GM12875 (cell line): ENCODE data around the gene SVIL.
"Not testable (repeated sequence)": the region's sequence is repeated elsewhere in the genome, so short reads cannot be mapped to it uniquely, and the experiment has no call there.

Experiments used
- H3K4me3 ChIP-seq: one replicate; pipeline ENCODE4 v1.5.1; 2011; ENCODE audit warnings: low read depth, low read length, control low read depth
- TF ChIP-seq, protein P1 (sequence below): IDR thresholded peaks from 2 replicates; pipeline ENCODE4 v1.5.1; 2011; ENCODE audit warnings: low read depth, mild to moderate bottlenecking, control low read depth, inconsistent platforms, low read length, moderate library complexity, borderline replicate concordance; ENCODE audit not compliant: insufficient read depth

SVIL gene

DNA sequence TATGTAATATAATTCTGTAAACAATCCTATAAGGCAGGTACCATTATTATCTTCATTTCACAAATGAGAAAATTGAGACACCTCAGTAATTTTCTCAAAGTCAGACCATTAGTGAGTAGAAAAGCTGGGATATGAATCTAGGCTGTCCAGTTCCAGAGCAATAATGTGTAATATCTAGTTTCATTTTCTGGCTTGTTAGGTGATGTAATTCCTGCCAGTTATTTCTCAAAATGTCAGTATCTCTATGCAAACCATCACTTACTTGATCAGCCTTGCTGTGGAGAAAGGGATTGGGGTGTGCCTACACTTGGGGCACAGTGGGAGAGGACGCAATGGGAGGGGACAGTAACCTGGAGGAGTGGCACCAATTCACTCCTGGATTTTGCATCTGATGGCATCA is 188.4 kb downstream of the SVIL start:
- TF ChIP-seq, protein P1, sequence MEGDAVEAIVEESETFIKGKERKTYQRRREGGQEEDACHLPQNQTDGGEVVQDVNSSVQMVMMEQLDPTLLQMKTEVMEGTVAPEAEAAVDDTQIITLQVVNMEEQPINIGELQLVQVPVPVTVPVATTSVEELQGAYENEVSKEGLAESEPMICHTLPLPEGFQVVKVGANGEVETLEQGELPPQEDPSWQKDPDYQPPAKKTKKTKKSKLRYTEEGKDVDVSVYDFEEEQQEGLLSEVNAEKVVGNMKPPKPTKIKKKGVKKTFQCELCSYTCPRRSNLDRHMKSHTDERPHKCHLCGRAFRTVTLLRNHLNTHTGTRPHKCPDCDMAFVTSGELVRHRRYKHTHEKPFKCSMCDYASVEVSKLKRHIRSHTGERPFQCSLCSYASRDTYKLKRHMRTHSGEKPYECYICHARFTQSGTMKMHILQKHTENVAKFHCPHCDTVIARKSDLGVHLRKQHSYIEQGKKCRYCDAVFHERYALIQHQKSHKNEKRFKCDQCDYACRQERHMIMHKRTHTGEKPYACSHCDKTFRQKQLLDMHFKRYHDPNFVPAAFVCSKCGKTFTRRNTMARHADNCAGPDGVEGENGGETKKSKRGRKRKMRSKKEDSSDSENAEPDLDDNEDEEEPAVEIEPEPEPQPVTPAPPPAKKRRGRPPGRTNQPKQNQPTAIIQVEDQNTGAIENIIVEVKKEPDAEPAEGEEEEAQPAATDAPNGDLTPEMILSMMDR = no peak
- no peak overlapping the region for H3K4me3 ChIP-seq

DNA sequence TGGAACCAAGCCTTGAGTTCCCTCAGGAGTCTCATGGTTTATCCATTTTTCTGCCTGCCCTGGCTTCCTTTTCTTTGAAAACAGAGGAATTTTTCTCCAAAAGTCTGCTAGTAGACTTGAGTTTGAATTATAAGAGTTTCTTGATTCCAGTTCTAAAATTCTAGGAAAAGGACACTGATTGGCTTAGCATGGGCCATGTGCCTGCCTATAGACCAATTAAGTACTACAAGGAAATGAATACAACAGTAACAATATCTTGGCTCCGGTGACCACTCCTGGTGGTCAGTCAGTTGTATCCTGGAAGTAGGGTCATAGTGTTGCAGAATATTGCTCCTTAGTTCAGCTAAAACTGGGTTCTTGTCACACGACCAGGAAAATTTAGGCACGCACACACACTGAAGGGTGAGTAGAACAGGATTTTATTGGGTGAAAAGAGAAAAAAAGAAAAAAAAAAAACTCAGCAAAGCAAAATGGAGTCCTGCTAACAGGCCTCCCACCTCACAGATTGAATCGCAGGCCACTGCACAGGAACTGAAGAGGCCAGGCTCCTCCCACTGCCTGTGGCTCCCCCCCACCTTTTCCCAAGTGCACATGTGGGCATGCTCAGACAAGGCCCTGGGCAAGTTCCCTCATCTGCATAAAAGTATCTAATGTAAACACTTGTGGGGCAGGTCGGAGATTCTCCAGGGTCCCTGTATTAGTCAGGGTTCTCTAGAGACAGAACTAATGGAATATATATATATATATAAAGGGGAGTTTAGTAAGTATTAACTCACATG is 190.8 kb downstream of the SVIL start:
- TF ChIP-seq, protein P1 = no peak

DNA sequence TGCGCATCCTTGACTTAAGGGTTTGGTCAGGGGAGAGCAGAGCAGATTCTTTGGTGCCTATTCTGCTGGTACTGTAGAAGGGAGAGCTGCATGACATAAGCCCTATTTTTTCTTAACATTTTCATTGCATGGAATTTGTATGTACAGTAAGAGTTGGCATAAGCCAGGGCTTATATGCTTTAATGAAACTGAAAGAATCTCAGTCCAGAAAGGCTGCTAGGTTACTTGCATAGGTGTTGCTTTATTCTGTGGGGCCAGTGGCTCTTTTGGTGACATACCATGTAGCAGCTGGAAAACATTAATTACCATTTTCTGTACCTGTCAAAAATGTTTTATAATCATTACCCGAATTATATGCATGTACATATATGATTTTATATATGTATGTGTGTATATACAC is 193.8 kb downstream of the SVIL start:
- no peak overlapping the region for H3K4me3 ChIP-seq
- TF ChIP-seq, protein P1 = no peak

More for the DNA sequence above, 190.8 kb downstream of the SVIL start:
- H3K4me3 ChIP-seq = no peak overlapping the region

DNA sequence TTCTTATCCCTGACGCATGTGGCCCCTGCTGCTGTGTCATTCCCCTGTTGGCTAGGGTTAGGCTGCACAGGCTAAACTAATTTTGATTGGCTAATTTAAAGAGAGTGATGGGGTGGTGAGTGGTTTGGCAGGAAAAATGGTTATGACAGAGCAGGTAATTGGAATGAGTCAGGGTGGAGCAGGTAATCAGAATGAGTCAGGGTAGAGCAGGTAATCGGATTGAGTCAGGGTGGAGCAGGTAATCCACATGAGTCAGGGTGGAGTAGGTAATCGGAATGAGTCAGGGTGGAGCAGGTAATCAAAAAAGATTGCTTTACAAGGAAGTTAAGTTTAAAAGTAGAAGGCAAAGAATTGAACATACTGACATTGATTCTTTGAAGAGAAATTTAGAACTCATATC is 195.8 kb downstream of the SVIL start:
- not testable (repeated sequence) for H3K4me3 ChIP-seq

DNA sequence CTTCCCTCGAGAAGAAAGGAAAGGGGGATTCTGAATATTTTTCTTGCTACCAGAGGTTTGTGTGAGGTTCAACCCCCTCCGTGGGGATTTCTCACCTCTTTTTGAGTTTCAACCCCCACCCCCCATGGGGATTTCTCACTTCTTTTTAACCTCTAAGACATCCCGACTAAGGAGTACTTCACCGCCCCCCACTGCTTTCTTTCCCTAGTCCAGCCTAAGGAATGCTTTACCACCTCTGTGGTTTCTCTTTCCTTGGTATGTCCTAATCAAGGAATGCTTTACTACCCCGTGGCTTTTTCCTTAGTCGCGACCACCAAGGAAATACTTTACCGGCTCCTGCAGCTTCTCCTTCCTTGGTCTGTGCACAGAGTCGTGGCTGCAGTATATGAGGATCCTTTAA is 196.5 kb downstream of the SVIL start:
- TF ChIP-seq, protein P1 = no peak
- H3K4me3 ChIP-seq = no peak overlapping the region

DNA sequence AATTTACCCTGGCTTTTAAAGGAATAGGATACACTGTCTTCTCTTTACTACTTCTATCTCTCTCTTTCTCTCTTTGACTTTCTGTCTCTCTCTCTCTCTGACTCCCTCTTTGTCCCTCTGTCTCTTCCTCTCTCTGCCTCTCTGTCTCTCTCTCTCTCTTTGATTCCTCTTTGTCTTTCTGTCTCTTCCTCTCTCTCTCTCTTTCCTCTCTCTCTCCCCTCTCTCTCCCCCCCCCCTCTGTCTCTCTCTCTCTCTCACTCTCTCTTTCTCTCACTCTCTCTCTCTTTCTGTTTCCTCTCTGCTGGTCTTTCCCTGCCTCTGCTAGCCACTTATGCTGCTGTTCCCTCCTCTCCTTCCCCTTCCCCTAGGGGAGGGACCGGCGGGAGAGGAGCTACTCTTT is 196.9 kb downstream of the SVIL start:
- TF ChIP-seq, protein P1 = no peak
- H3K4me3 ChIP-seq = no peak overlapping the region

DNA sequence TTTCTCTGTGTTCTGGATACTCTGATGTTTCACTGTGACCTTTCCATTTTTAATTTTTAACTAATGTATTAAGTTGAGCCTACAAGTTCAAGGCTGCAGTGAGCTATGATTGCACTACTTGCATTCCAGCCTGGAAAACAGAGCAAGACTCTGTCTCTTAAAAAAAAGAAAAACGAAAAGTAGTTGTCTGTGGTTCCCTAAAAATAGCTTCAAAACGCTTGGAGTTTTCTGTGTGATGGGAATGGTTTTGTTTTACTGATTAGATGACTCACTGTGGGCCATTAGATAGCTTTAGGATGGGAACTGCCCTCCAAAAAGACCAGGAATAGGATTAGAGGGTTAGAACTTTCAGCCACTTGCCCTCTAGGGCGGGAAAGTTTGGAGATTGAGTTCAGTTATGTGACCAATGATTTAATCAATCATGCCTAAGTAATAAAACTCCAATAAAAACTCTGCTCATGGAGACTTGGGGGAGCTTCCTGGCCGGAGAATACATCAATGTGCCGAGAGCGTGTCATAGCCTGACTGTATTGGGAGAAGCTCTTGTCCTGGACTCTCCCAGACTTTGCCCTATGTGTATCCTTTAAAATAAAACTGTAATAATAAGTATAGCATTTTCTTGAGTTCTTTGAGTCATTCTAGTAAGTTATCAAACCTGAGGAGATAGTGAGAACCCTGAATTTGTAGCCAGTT is 198.8 kb downstream of the SVIL start:
- TF ChIP-seq, protein P1 = no peak
- H3K4me3 ChIP-seq = no peak overlapping the region
